ENCODE data around the gene PAFAH1B2.
"Not testable (repeated sequence)": the region's sequence is repeated elsewhere in the genome, so short reads cannot be mapped to it uniquely, and the experiment has no call there.

Gene PAFAH1B2

DNA sequence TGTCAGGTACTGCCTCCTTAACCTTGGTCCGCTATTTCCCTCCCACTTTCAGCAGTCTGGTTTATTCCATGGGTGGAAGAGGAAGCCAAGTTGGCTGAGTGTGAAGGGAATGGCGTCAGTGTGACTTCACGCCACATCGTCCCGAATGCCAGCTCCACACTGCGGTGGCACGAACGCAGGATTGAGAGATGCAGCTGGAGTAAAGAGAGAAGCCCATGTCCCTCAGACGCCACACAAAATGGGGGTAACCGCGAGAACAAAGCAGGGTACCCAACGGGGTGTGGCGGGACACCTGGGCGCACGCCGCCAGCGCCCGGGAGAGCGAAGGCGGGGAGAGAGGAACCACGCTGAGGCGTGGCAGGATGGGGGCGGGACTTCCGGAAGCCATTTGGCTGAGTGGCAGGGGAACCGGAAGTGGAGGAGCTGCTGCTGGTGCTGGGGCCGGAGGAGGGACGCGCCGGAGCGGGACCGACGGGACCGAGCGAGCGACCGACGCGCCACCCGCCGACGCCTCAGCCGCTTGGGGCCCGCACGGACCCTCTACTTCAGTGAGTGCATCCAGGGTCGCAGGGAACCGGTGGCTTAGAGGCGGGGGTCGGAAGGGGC lies at the start of gene PAFAH1B2:
Gene PAFAH1B2 (plus strand): TSS at position 417 of the 606 bp plus-strand sequence. CDS start 8,161 bp downstream, outside the sequence.
- peak; percentile 92 to 97 (median 93) for DNase-seq (ENCODE audit: low read depth in 3 of 3)

GRCh38 chr11:117094776-117095175 lies 49.3 kb upstream of the PAFAH1B2 start:
- no peak for DNase-seq (ENCODE audit: low read depth in 3 of 3)

DNA sequence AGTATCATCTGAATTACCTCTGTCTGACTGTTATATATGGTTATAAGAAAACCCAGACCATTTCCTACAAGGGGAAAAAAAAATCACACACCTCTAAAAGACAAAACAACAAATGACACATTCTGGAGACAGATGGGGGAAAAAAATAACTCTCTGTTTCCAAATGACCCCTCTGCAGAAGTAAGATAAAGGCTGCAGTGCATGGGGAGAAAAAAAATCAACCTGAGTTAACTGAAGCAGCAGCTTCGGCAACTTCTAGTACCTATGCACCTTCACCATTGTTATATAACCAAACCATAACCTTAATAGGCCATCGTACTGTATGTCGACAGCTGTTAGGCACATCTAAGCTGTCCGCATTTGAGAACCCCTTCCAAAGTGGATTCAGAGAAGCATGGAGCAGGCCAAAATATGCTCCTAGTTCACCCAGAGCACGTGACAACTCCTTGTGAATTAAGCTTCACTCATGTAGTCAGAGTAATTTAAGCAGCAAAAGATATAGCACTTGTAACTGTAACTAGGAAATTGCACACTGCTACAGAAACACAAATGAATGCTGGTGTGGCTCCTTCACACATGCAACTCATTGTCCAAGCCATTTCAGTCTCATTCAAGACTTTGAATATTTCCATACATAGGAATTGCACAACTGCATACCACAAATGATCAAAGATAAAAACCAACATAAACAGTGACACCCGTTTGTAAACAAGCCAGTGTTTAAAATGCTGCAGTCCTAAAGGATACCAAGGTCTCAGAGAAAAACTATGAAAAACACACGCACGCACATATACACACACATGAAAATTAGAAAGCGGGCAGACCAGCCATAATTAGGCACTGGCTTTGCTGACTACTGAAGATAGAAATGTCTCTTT lies 48.6 kb upstream of the PAFAH1B2 start:
- DNase-seq (ENCODE audit: low read depth in 3 of 3): no peak

DNA sequence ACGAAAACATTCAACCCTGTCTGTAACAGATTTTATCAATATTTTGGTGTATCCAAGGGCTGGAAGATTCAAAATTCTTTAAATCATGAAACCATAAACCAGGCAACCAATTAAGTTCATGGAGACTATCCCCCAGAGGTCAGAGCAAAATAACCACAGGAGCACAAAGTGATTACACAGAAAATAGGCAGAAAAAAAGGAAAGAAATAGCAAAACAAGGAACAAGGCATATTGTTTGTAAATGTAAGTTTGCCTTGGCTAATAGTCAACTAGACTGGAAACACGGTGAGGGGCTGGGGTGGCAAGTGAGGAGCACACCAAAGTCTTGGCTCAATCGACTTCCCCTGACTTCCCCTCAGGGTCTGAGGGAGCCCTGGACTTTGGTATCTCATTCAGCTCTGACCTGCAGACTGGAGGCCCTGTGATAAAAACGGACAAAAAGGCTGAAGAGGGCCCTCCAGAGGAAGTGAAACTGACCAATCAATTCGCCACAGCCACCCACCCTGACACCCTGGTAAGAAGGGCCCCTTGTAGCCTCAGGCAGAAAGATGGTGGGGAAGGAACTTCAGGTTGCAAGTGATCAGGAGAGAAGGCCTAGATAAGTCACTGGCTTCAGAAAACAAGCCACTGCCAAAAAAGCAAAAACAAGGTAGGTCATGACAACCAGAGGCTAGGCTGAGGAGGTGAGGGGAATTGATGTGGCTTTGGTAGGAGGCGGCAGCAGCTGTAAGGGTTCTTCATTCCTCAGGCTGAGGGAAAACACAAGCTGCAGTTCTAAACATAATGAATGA lies 47.7 kb upstream of the PAFAH1B2 start:
- peak in 2 of 3 experiments; percentile 11 for DNase-seq (ENCODE audit: low read depth in 3 of 3)

GRCh38 chr11:117097014-117097388 lies 47.1 kb upstream of the PAFAH1B2 start:
- DNase-seq (ENCODE audit: low read depth in 3 of 3): no peak

DNA sequence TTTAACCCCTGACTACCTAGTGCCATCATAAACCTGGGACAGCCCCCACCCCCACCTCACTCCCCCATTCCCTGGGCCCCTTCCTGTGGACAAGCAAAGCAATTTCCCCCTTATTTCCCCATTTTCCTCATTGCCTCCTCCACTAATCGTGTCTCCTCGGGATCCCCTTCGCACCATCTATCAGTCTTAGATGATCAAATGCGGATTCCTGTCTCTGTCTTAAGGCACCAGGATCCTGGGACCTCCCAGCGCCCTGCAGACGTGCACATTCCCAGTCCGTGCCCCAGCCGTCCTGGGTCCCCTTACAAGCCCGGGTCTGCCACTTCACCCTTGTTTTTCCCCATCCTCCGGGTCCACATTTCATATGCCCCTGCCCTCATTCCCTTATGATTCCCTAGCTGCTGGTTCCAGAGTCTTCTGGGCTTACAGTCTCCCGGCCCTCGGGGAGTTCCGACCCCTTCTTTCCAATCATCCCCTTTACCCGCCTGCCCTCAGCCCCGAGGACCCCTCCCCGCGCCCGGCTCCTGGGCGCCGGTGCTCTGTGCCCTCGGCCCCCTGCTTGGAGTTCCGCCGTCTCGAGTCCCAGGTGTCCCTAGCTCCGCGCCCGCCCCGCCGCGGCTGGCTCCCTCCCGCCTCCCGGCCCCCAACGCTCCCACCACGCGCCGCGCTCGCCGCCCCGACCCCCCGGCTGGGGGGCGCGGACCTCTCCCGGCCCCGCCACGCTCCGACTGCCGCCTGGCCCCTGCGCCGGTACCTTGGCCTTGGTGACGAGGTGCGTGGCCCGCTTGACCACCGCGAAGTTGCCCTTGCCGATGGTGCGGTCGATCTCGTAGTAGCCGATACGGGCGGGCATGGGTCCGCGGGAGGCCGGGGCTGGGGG lies 46.5 kb upstream of the PAFAH1B2 start:
- peak; percentile 11 to 19 (median 12) for DNase-seq (ENCODE audit: low read depth in 3 of 3)

DNA sequence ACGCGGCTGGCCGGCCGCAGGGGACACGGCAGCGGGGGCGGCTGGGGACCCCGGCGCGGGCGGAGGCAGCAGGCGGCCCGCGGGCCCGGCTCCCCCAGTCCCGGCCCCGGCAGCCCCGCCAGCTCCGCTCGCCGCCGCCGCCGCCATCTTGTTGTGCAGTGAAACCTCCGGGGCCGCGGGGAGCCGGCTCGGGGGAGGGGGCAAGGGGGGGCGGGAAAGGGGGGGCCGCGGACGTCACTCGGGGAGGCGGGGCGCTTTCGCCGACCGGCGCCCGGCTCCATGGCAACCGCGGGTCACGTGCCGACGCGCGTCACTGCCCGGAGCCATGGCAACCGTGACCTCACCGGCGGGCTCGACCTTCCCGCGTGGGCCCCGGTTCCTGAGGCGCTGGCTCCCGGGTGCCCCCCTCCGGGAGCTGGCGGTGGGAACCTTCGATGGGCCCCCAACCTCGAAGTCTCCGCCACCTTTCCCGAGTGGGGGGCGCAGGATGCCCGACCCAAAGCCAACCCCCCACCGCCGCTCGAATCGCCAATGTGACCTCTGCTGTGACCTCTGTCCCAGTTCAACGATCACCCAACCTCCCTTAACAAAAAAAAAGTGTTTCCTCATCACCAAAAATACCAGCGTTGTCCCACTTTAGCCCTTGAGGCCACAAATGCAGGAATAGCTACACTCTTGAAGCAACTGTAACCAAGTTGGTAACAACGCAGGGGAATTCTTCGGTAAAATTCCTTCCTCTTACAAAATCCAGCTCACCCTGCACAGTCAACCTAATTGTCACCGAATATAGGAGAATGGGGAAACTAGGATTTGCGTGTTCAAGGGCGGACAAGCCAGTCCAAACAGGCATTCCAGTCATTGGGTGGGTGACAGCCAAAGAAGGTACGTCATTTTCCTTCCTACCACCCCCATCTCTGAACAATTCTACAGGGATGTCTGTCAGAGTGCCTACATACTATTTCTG lies 45.5 kb upstream of the PAFAH1B2 start, which contains the start of gene SIK3:
Gene SIK3 (minus strand): TSS at position 160 of the 964 bp plus-strand sequence. CDS start 13 bp downstream, at position 147.
- DNase-seq (ENCODE audit: low read depth in 3 of 3): peak; percentile 88 to 90 (median 89)

GRCh38 chr11:117099696-117100095 lies 44.4 kb upstream of the PAFAH1B2 start:
- DNase-seq (ENCODE audit: low read depth in 3 of 3): no peak

GRCh38 chr11:117100556-117100955 lies 43.5 kb upstream of the PAFAH1B2 start:
- DNase-seq (ENCODE audit: low read depth in 3 of 3): no peak

DNA sequence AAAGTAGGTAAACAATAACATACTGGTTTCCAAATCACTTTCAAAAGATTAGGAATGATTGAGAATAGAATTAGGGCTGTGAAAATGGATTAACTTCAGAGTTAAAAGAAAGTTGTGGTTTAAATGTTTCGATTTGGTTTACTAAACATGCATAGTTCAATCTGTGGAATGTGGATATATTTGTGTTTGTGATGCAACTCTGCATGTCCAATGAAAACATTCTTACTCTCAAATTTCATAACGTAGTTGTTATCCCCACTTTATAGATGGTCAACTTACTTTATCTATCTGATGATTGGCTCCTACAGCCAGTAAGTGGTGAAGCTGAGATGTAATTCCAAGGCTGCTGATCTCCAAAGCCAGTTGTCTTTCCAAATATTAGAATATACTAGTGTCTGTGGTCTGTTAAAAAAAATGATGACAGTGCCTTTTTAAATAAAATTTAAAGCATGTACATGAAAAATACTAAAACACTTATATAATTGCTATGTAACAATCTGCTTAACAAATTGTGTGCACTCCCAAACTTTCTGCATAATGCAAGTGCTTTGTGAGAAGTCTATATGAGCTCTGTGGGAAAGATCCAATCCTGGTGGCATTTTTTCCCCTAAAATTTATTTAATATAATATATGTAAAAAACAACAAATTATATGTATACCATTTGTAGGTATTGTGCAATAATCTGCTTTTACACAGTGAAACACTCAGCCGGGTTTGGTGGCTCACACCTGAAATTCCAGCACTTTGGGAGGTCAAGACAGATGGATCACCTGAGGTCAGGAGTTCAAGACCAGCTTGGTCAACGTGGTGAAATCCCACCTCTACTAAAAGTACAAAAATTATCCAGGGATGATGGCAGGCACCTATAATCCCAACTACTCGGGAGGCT lies 36.1 kb upstream of the PAFAH1B2 start:
- DNase-seq (ENCODE audit: low read depth in 3 of 3): no peak

DNA sequence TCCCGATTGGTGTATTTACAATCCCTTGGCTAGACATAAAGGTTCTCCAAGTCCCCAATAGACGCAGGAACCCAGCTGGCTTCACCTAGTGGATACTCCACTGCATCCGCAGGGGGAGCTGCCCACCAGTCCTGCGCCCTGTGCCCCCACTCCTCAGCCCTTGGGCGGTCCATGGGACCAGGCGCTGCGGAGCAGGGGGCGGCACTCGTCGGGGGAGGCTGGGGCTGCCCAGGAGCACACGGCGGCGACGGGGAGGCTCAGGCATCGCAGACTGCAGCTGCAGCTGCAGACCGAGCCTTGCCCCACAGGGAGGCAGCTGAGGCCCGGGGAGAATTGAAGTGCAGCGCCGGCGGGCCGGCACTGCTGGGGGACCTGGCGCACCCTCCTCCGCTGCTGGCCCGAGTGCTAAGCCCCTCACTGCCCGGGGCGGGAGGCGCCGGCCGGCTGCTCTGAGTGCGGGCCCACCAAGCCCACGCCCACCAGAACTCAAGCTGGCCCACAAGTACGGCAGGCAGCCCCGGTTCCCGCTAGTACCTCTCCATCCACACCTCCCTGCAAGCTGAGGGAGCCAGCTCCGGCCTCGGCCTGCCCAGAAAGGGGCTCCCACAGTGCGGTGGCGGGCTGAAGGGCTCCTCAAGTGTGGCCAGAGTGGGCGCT lies 33.7 kb upstream of the PAFAH1B2 start:
- no peak for DNase-seq (ENCODE audit: low read depth in 3 of 3)

- not testable (repeated sequence) for DNase-seq (ENCODE audit: low read depth in 3 of 3)
Observed at GRCh38 chr11:117112497-117112896, 31.6 kb upstream of the PAFAH1B2 start.

DNA sequence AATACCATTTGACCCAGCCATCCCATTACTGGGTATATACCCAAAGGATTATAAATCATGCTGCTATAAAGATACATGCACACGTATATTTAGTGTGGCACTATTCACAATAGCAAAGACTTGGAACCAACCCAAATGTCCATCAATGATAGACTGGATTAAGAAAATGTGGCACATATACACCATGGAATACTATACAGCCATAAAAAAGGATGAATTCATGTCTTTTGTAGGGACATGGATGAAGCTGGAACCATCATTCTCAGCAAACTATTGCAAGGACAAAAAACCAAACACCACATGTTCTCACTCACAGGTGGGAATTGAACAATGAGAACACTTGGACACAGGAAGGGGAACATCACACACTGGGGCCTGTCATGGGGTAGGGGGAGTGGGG lies 31.1 kb upstream of the PAFAH1B2 start:
- DNase-seq (ENCODE audit: low read depth in 3 of 3): not testable (repeated sequence)

GRCh38 chr11:117117681-117118080 lies 26.4 kb upstream of the PAFAH1B2 start:
- DNase-seq (ENCODE audit: low read depth in 3 of 3): no peak

- DNase-seq (ENCODE audit: low read depth in 3 of 3): no peak
Observed at GRCh38 chr11:117121176-117121575, 22.9 kb upstream of the PAFAH1B2 start.

GRCh38 chr11:117122556-117122955 lies 21.5 kb upstream of the PAFAH1B2 start:
- DNase-seq (ENCODE audit: low read depth in 3 of 3): no peak

DNA sequence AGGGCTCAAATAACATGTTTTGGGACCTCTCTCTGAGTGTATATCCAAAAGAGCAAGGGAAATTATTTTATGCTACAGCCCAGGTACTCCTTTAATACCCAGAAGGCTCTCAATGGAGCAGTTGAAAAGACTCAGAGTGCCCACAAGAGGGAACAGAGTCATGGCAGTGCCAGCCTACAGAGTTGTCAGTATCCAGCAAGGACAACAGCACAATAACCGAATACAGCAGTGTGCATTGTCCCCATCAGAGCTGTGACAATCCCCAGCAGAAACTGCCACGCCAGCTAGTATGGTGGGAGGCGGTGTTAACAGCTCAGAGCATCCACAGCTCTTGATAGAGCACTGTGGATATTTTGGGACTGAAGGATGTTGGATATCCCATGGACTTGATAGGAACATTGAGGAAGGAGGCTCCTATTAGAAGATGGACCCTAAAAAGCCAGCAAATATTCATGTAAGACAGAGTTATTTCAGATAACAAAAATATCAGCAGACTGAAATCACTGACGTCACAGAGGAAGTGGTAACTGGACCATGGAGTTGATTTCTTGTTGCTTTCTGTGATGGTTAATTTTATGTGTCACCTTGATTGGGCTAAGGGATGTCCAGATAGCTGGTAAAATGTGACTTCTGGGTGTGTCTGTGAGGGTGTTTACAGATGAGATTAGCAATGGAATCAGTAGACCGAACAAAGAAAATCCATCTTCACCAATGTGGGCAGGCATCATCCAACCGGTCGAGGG lies 17.7 kb upstream of the PAFAH1B2 start:
- DNase-seq (ENCODE audit: low read depth in 3 of 3): no peak
